K562 (cell line): ENCODE data around the gene DDX43. TPM values are rescaled to one million over a fixed set of nuclear protein-coding genes. Genes with fewer than 3 reads are reported as not detected.

Experiments
- MAFF ChIP-seq: IDR thresholded peaks from 2 replicates; pipeline ENCODE4 v1.6.1; 2012; ENCODE audit warnings: low read length, improper control_type of control experiment
- POLR2B ChIP-seq: fragments of 450-650 bp; IDR thresholded peaks from 2 replicates; pipeline ENCODE4 v1.6.1; 2018; ENCODE audit warnings: low read depth; ENCODE audit not compliant: partially characterized antibody
- ZNF79 ChIP-seq: fragments of 250-450 bp; sonication (Bioruptor Pico); IDR thresholded peaks from 2 replicates; pipeline ENCODE4 v1.4.0; 2020; ENCODE audit warnings: low read depth, mild to moderate bottlenecking, moderate library complexity
- polyA plus RNA-seq, 8 experiments: library from polyadenylated mRNA; depleted of rRNA in 4 of 8; stranded (reverse) in 5 of 8; unstranded in 3 of 8; fragments of >200 nt; fragmentation: Nextera tagmentation in 2 of 8; fragmentation: Illumina TruSeq in 1 of 8; extraction: Ambion mirVana in 2 of 8; extraction: Trizol in 1 of 8; gene quantifications; 2 replicates each; pipeline versions ENCODE4 v1.2.1 to v1.2.3, GENCODE V29; 2011 to 2014; ENCODE audit warnings: inconsistent platforms in 1 of 8, missing spikeins in 1 of 8
- total RNA-seq, 7 experiments: library from RNA; depleted of rRNA in 6 of 7; stranded (reverse); fragments of >200 nt in 6 of 7; fragmentation: Illumina TruSeq in 2 of 7; extraction: Trizol in 2 of 7; gene quantifications; 2 replicates each; pipeline versions ENCODE4 v1.2.1 to v1.2.3, GENCODE V29; 2011 to 2021; ENCODE audit warnings: low replicate concordance in 1 of 7
- TF ChIP-seq, protein P1 (sequence below), 2 experiments: fragments of 450-650 bp in 1 of 2; sonication (generic) in 1 of 2; formaldehyde crosslinking in 1 of 2; IDR thresholded peaks; 2 replicates each; pipeline versions ENCODE4 v1.7.1 to v1.9.0; 2016 to 2022; ENCODE audit warnings: inconsistent platforms in 1 of 2, mild to moderate bottlenecking in 1 of 2, missing genetic modification reagents in 1 of 2

Gene DDX43
- total and polyA plus RNA-seq, 9 of the 15 experiments (the other 6 are each of a cell fraction or from before 2014, with no cell fraction given) = 0.07 to 0.88 (median 0.25) TPM

DNA sequence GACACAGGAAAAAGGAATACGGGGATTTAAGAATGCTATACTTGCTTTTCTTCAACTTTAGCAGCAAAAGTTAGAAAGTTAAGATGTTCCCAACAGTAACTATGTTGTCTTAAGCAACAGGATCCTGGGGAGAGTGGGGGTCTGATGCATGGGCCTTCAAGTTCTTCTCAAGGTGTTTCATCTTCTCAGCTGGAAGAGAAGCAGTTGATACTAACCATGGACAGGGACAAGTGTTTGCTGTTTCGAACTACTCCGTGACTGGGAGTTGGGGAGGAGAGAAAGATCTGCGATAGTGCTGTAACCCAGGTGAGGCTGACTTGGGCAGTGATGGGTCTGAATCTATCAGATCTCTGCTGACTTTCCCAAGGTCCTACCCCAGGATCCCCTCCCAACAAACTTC lies 26.0 kb upstream of the DDX43 start (continued):
- TF ChIP-seq, protein P1, sequence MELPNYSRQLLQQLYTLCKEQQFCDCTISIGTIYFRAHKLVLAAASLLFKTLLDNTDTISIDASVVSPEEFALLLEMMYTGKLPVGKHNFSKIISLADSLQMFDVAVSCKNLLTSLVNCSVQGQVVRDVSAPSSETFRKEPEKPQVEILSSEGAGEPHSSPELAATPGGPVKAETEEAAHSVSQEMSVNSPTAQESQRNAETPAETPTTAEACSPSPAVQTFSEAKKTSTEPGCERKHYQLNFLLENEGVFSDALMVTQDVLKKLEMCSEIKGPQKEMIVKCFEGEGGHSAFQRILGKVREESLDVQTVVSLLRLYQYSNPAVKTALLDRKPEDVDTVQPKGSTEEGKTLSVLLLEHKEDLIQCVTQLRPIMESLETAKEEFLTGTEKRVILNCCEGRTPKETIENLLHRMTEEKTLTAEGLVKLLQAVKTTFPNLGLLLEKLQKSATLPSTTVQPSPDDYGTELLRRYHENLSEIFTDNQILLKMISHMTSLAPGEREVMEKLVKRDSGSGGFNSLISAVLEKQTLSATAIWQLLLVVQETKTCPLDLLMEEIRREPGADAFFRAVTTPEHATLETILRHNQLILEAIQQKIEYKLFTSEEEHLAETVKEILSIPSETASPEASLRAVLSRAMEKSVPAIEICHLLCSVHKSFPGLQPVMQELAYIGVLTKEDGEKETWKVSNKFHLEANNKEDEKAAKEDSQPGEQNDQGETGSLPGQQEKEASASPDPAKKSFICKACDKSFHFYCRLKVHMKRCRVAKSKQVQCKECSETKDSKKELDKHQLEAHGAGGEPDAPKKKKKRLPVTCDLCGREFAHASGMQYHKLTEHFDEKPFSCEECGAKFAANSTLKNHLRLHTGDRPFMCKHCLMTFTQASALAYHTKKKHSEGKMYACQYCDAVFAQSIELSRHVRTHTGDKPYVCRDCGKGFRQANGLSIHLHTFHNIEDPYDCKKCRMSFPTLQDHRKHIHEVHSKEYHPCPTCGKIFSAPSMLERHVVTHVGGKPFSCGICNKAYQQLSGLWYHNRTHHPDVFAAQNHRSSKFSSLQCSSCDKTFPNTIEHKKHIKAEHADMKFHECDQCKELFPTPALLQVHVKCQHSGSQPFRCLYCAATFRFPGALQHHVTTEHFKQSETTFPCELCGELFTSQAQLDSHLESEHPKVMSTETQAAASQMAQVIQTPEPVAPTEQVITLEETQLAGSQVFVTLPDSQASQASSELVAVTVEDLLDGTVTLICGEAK (IDR thresholded peaks at IDR 0.05) = no peak
- TF ChIP-seq, protein P1 (CRISPR knock-in tag; IDR thresholded peaks at IDR 0.05) = no peak
- TF ChIP-seq POLR2B (no peak), MAFF (no peak), ZNF79 (CRISPR knock-in tag) (no peak)
